ENCODE results near the gene TAF1A. TPM values are rescaled to one million over a fixed set of nuclear protein-coding genes. Genes with fewer than 3 reads are reported as not detected.

Gene TAF1A
- total and polyA plus RNA-seq, 2 of the 8 experiments (the other 6 are each of a cell fraction or from before 2014, with no cell fraction given), result 3.3 to 16.7 TPM

DNA sequence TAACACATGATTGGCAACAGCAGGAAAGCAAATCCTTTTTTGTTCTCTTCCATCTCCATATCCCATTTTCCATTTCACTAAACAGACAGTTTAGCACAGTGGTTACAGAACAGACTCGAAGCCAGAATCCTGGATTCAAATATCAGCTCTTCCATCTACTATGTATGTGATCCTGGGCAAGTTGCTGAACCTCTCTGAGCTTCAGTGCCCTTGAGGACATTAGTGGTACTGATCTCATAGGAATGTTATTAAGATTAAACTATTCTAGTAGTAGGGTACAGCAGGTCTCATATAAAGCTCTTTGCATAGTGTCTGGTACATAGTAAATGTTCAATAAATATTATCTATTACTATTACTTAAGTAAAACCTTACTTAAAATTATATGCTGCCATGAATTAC is 28.1 kb downstream of the TAF1A start (continued):
- TF ChIP-seq SIN3A (conservative IDR thresholded peaks at IDR 0.05 in 1 of 2, IDR thresholded peaks at IDR 0.05 in 1 of 2; ENCODE audit: low read depth in 1 of 2, low read length in 2 of 2) (no peak), RBBP5 (IDR thresholded peaks at IDR 0.05; ENCODE audit: borderline replicate concordance, low read depth, low read length) (no peak), ZNF274 (IDR thresholded peaks at IDR 0.05; ENCODE audit: borderline replicate concordance, extremely low read depth, low read length) (no peak), ASH2L (IDR thresholded peaks at IDR 0.05; ENCODE audit: low read length) (no peak), RXRA (IDR thresholded peaks at IDR 0.05; ENCODE audit: insufficient read depth, low read depth, low read length) (no peak), NANOG (IDR thresholded peaks at IDR 0.05; ENCODE audit: insufficient read depth, low read depth, low read length, poor library complexity, severe bottlenecking) (no peak)
